C4-2B (cell line): ENCODE measurements around the gene RRAS2.

ENCODE experiments used
- H3K27ac ChIP-seq: fragments of 450-650 bp; 2 replicates; pipeline ENCODE4 v1.5.1; 2017
- CTCF ChIP-seq: fragments of 450-650 bp; conservative IDR thresholded peaks from 2 replicates; pipeline ENCODE4 v1.5.1; 2017; ENCODE audit warnings: mild to moderate bottlenecking
- ZFX ChIP-seq: fragments of 450-650 bp; IDR thresholded peaks from 2 replicates; pipeline ENCODE4 v1.6.1; 2017

Gene RRAS2

GRCh38 chr11:14264966-14265365 lies 94.0 kb downstream of the RRAS2 start:
- H3K27ac ChIP-seq = no peak overlapping the region
- no peak for TF ChIP-seq CTCF
- TF ChIP-seq ZFX = no peak

GRCh38 chr11:14262271-14262846 lies 96.6 kb downstream of the RRAS2 start:
- no peak for TF ChIP-seq ZFX
- TF ChIP-seq CTCF = no peak
- no peak overlapping the region for H3K27ac ChIP-seq

GRCh38 chr11:14261066-14261465 lies 97.9 kb downstream of the RRAS2 start:
- TF ChIP-seq CTCF (no peak), ZFX (no peak)

GRCh38 chr11:14259878-14260277 lies 99.1 kb downstream of the RRAS2 start:
- TF ChIP-seq ZFX (no peak), CTCF (no peak)
- no peak overlapping the region for H3K27ac ChIP-seq

More at GRCh38 chr11:14261066-14261465, 97.9 kb downstream of the RRAS2 start:
- no peak overlapping the region for H3K27ac ChIP-seq

GRCh38 chr11:14259186-14259784 lies 99.7 kb downstream of the RRAS2 start:
- TF ChIP-seq ZFX (no peak), CTCF (no peak)
- no peak overlapping the region for H3K27ac ChIP-seq

- TF ChIP-seq ZFX = no peak
- TF ChIP-seq CTCF = no peak
Measured at GRCh38 chr11:14258221-14258935, 100.6 kb downstream of the RRAS2 start.

GRCh38 chr11:14255238-14255534 lies 103.8 kb downstream of the RRAS2 start:
- TF ChIP-seq ZFX (no peak), CTCF (no peak)
- H3K27ac ChIP-seq = no peak overlapping the region

More at GRCh38 chr11:14258221-14258935, 100.6 kb downstream of the RRAS2 start:
- no peak overlapping the region for H3K27ac ChIP-seq
